Measurements from ENCODE around the gene CD79A.

CD79A gene

DNA sequence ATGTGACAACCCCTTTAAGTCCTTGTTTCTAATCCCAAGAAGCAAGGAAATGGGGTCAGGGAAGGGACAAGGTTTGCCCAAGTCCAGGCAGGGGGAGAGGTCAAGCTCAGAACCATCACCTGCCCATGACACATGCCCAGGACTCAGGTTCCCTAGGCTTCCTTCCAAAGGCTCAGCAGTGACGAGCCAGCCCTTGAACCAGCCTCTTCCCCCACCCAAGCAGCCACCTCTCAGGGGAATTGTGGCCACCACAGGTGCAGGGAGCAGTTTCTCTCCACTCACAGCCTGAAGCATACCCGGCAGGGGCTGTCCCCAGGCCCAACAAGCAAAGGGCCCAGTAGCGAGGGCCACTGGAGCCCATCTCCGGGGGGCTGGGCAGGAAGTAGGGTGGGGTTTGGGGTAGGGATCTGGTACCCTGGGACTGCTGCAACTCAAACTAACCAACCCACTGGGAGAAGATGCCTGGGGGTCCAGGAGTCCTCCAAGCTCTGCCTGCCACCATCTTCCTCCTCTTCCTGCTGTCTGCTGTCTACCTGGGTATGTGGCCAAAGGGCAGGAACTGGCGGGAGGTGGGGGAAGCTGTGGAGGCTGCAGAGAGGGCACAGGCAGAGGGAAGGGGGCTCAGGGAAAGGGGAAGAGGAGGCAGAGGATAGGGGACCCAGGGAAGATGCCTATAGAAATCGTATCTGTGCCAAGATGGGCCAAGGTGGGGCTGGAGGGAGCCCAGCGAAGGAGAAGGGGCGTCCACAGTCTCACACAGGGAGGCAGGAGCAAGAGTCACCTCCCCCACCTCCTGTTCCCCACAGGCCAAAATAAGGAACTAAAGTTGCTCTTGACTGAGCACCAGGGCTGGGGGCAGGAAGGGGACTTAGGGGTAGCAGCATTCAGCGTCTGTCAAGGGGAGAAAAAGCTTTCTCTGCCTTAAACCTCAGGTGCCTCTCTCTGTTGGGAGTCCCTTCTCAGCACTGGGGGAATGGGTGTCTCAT lies at the start of gene CD79A:
Gene CD79A (plus strand): TSS at position 433 of the 986 bp plus-strand sequence. CDS start 26 bp downstream, at position 459.
- no peak for DNase-seq (ENCODE audit: low read depth in 2 of 2)

- DNase-seq (ENCODE audit: low read depth in 2 of 2), result no peak
Observed at GRCh38 chr19:41837981-41838708, 38.9 kb upstream of the CD79A start.

DNA sequence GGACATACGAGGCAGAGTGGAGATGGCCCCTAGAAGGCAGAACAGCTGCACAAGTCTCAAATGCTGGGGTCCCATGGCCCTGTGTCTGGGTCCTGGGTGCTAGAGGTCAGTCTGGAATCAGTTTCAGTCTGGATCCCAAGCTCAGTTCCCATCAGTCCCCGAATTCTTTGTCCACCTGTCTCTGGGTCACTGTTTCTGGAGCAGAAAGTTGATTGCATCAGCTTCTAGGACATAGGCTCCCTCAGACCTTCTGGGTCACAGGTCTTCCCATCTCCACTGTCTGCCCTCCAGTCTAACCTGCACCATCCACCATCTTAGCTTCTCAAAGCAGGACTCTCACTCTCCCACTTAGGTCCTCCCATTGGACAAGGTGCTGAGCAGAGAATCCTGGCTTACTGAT lies 37.9 kb upstream of the CD79A start:
- no peak for DNase-seq (ENCODE audit: low read depth in 2 of 2)

DNA sequence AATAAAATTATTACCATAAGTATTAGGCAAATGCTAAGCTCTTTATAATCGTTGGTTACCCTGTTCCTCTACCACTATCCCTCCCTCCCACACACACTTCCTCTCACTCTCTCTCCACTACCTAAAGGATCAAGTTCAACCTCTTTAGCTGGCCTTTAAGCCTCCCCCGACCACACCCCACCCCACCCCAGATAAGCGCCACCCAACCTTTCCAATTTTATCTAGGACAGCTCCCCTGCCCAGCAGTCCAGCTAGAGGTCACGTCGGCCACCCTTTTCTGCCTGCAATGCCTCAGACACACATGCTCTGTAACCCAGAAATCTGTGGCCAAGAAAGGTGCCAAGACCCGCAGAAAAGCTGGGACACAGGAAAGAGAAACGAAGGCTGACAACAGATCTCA lies 33.7 kb upstream of the CD79A start:
- no peak for DNase-seq (ENCODE audit: low read depth in 2 of 2)

- no peak for DNase-seq (ENCODE audit: low read depth in 2 of 2)
Observed at GRCh38 chr19:41844601-41845000, 32.5 kb upstream of the CD79A start, which contains the start of gene LYPD4. Gene LYPD4 (minus strand): TSS chr19:41844683. CDS start chr19:41839285, 5,398 bp downstream.

DNA sequence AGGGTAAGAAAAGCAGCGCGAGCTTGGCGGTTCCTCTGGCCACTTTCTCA lies 32.3 kb upstream of the CD79A start, which contains the start of gene DMRTC2:
Gene DMRTC2 (plus strand): TSS at position 42 of the 50 bp plus-strand sequence. CDS start 2,387 bp downstream, outside the sequence.
- DNase-seq (ENCODE audit: low read depth in 2 of 2), result no peak

DNA sequence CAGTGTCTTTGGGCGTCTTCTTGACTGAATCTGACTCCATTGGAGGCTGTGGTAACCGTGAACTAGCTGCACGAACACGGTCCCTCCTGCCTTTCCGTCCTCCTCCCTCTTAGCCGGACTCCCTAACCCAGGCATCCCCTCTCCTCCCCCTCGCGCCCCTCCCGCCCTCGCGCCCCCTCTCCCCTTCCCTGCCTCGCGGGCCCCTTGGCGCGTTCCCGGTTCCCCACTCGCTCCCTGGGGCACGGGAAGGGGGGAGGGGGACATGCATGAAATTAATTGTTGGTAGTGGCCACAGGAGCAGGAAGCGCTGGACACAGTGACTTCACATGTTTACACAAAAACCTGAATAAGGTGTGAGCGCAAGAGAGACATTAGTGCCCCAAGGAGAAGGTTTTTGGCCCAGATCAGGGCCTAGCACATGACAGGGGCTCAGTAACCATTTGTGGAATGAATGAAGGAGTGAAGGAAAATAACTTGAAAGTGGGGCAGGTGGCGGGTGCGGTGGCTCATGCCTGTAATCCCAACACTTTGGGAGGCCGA lies 32.0 kb upstream of the CD79A start:
- no peak for DNase-seq (ENCODE audit: low read depth in 2 of 2)

- DNase-seq (ENCODE audit: low read depth in 2 of 2), result no peak
Observed at GRCh38 chr19:41847351-41848105, 29.6 kb upstream of the CD79A start.

DNA sequence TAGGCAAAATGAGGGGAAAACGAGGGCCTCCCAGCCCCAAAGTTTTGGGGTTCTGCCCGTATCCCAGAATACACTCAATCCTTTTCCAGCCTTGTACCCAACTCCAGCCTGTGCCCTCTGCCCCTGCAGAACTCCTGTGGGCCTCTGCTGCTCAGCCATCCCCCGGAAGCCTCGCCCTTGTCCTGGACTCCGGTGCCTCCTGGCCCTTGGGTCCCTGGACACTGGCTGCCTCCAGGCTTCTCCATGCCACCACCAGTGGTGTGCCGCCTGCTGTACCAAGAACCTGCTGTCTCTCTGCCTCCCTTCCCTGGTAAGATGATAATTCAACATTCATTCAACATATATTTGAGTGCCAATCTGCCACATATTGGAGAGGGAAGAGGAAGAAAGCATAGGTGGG lies 28.4 kb upstream of the CD79A start:
- DNase-seq (ENCODE audit: low read depth in 2 of 2), result no peak

GRCh38 chr19:41849067-41849466 lies 28.0 kb upstream of the CD79A start:
- DNase-seq (ENCODE audit: low read depth in 2 of 2), result no peak

DNA sequence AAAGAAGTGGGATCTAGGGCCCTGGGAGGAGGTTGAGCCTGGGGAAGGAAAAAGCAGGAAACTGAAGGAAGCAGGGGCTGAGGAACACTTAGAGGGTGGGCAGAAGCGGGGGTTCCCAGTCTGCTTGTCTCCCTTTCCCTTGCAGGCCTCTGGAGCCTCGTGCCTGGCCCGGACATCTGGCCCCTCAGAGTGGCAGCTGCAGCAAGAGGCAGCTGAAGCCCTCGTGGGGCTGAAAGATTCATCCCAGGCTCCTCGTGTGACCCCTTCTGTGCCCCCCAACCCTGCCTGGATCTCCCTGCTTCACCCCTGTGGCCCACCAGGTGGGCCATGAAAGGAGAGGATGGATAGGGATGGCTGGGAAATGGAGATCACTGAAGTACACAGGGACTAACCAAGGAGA lies 26.7 kb upstream of the CD79A start:
- no peak for DNase-seq (ENCODE audit: low read depth in 2 of 2)

GRCh38 chr19:41851456-41851855 lies 25.6 kb upstream of the CD79A start:
- DNase-seq (ENCODE audit: low read depth in 2 of 2), result no peak

DNA sequence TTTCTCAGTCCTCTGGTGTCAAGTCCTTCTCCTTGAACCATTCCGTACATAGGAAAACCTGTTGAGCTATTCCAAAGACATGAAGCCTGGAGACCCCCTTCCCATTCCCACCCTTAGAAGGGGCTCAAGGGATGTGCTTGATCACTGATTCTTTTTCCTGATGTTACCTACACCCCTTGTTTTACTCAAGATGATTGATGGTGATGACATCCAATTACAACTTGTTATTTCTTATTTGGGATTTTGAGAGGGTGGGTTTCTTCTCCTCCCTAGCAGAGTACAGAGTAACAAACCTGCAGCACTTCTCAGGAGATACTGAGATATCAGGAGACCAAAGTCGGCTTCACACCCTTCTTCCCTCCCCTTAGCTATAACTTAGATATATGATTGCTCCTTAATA lies 23.7 kb upstream of the CD79A start:
- DNase-seq (ENCODE audit: low read depth in 2 of 2), result no peak

GRCh38 chr19:41853768-41854167 lies 23.3 kb upstream of the CD79A start:
- DNase-seq (ENCODE audit: low read depth in 2 of 2), result no peak

DNA sequence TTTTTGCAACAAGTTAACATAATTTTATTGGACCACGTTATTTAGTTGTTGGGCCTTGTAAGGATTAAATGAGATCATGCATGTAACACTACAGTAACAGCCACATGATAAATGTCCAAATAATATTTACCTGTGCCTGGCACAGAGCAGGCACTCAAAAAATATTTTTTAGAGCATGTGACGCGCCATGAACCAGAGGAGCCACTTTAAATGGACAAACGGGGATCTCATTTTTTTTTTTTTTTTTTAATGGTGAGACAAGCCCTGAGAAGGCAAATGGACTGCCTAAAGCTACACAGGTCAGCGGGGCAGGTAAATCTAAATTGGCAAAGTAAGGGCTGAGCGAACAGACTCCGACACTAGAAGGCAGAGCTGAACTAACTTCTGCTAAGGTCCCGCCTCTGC lies 17.9 kb upstream of the CD79A start:
- DNase-seq (ENCODE audit: low read depth in 2 of 2), result no peak

DNA sequence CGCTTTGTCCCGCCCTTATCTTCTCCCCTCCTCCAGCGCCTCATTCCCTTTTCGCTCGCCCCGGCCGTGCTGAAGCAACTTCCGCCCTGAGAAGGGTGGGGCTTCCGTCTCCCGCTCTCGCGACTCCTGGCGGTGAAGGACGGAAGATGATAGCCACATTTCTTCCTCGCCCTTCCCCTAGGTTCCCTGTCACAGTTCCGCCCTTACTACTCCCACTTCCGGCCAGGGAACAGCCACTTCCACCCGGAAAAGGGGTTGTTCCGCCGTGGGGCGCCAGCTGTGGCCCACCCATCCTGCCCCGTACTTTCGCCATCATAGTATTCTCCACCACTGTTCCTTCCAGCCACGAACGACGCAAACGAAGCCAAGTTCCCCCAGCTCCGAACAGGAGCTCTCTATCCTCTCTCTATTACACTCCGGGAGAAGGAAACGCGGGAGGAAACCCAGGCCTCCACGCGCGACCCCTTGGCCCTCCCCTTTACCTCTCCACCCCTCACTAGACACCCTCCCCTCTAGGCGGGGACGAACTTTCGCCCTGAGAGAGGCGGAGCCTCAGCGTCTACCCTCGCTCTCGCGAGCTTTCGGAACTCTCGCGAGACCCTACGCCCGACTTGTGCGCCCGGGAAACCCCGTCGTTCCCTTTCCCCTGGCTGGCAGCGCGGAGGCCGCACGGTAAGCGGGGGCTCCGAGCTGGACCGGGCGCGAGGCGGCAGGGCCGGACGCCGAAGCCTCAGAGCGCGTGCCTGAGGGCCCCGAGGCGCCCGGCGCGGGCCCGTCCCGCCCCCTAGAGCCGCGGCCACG lies 17.3 kb upstream of the CD79A start, which contains the start of gene RPS19:
Gene RPS19 (plus strand): TSS at position 638 of the 801 bp plus-strand sequence. CDS start 520 bp downstream, outside the sequence.
- DNase-seq (ENCODE audit: low read depth in 2 of 2), result peak; percentile 96 to 97

DNA sequence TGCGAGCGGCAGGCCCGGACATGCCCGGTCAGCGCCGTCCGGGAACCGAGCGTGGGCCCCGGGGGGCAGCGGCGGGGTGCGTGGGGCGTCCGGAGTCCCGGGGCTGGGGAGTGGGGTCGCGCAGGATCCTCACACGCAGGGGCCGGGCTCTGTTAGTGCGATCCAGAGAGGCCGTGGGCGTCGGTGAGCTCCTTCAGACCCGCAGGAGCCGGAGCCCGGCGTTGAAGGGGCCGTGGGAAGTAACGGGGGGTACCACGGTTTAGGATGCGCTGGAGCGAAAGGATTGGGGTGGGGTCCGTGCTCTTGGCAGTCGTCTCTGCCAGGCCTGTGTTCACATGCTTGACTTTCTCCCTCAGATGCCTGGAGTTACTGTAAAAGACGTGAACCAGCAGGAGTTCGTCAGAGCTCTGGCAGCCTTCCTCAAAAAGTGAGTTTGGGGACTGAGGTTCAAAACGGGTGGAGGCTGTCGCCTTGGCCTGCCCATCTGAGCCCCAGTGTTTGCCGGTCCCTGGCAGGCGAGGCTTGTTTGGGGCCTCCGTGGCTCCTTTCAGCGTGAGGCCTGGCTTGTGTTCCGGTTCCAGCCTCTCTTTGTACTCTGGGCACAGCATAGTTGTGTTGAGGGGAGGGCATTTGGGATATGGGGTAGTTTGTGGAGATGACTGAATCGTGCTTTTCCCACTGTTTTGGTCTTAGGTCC lies 16.5 kb upstream of the CD79A start:
- DNase-seq (ENCODE audit: low read depth in 2 of 2), result no peak

GRCh38 chr19:41861116-41861768 lies 15.8 kb upstream of the CD79A start:
- no peak for DNase-seq (ENCODE audit: low read depth in 2 of 2)

DNA sequence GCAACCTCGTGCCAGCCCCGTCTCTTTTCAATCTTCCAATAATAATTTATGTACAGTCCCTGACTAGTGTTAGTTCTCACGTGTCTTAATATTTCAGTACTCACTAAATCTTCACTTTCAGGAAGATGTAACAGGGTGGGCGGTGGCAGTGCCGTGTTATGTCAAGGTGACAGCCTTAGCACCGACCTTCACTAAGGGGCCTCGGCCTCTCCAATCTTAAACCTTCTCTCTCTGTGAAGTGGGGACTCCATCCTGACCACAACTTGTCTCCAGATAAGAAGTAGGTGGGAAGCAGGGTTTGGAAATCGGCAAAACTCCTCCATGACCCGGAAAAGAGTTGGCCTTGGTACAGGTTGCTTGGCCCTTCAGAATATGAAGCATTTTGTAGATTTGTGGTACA lies 15.2 kb upstream of the CD79A start:
- no peak for DNase-seq (ENCODE audit: low read depth in 2 of 2)

DNA sequence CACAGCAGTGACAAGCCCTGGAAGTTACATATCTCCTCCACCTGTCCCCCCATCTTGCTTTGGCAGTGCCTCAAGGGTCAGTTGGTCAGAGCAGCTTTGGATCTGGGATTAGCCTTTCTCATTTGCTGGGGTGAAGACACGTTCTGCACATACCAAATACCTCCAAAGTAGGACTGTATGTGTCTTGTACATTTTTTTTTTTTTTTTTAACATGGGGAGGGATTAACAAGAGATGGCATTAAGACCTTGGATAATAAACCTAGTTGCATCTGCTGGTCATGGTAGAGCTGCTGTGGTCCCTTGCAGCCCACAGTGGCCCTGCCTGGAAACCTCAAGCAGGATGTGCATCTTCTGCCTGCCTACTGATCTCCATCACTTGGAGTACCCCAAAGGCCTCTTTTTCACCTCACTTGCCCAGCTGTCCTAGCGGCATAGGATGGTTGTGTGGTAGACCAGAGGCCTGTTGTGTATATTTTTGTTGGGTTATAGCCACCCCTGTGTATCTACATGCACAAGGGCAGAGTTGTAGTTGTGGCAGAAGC lies 14.6 kb upstream of the CD79A start:
- no peak for DNase-seq (ENCODE audit: low read depth in 2 of 2)

Measured in stimulated activated CD8-positive, alpha-beta memory T cell treated with anti-CD3 and anti-CD28 coated beads, Interleukin-2, amount 100 ng/mL, for 1 hour (primary cell).